CD4-positive, alpha-beta T cell (primary cell): Measurements from ENCODE around the gene DNAJB1. TPM values are rescaled to one million over a fixed set of nuclear protein-coding genes. Genes with fewer than 3 reads are reported as not detected.

Source experiments
- ATAC-seq: fragments of 200-7000 bp; cut with Tn5 transposase; one replicate; pipeline ENCODE4 v1.10.0; 2022; ENCODE audit warnings: mild to moderate bottlenecking; ENCODE audit not compliant: poor library complexity
- CTCF ChIA-PET: fragments of 350-600 bp; sonication (Branson Sonifier 250); formaldehyde crosslinking; loops from one replicate; lab custom pipeline; 2021; ENCODE audit warnings: antibody characterized with exemption, inconsistent platforms; lab: Charles Lee
- POLR2A ChIA-PET: fragments of 350-600 bp; sonication (Branson Sonifier 250); formaldehyde crosslinking; loops from one replicate; lab custom pipeline; 2021; ENCODE audit warnings: antibody characterized with exemption, inconsistent platforms; lab: Charles Lee
- DNase-seq, 14 experiments: peaks; one replicate each; pipeline ENCODE4 v3.0.0-alpha.2; 2013 to 2020; ENCODE audit warnings: mixed read lengths in 2 of 14
- H3K27ac ChIP-seq, 2 donors: one replicate each; pipeline versions ENCODE4 v1.5.1 to v1.7.0; 2013; ENCODE audit warnings: low read length in 2 of 2, low read depth in 1 of 2, mild to moderate bottlenecking in 1 of 2
- H3K27me3 ChIP-seq, 2 experiments: 1 replicate in 1 of 2; 2 replicates in 1 of 2; pipeline versions ENCODE4 v1.6.1 to v1.7.0; 2013; ENCODE audit warnings: low read length in 2 of 2, control low read depth in 1 of 2, mild to moderate bottlenecking in 1 of 2, moderate library complexity in 1 of 2; ENCODE audit not compliant: insufficient read depth in 2 of 2, control insufficient read depth in 1 of 2
- H3K36me3 ChIP-seq: one replicate; pipeline ENCODE4 v1.6.1; 2013; ENCODE audit warnings: low read length, control low read depth; ENCODE audit not compliant: insufficient read depth
- H3K4me1 ChIP-seq: one replicate; pipeline ENCODE4 v1.6.1; 2013; ENCODE audit warnings: low read length, control low read depth; ENCODE audit not compliant: insufficient read depth
- H3K4me3 ChIP-seq: one replicate; pipeline ENCODE4 v1.5.1; 2013; ENCODE audit warnings: mild to moderate bottlenecking, low read length, moderate library complexity
- H3K9me3 ChIP-seq, 2 experiments: 1 replicate in 1 of 2; 2 replicates in 1 of 2; pipeline versions ENCODE4 v1.6.1 to v1.7.0; 2013; ENCODE audit warnings: low read length in 2 of 2, mild to moderate bottlenecking in 2 of 2, control low read depth in 1 of 2, moderate library complexity in 1 of 2; ENCODE audit not compliant: control insufficient read depth in 1 of 2, insufficient read depth in 1 of 2
- H3K27ac Mint-ChIP-seq: one replicate; pipeline ENCODE4 v1.8.0; 2020; ENCODE audit warnings: mixed read lengths
- H3K27me3 Mint-ChIP-seq: one replicate; pipeline ENCODE4 v1.8.0; 2021; ENCODE audit warnings: mixed read lengths
- H3K36me3 Mint-ChIP-seq: one replicate; pipeline ENCODE4 v1.8.0; 2021; ENCODE audit warnings: low read depth, mixed read lengths
- H3K4me1 Mint-ChIP-seq: one replicate; pipeline ENCODE4 v1.8.0; 2021; ENCODE audit warnings: low read depth, mixed read lengths
- H3K4me3 Mint-ChIP-seq: one replicate; pipeline ENCODE4 v1.8.0; 2020; ENCODE audit warnings: mild to moderate bottlenecking, mixed read lengths
- H3K9me3 Mint-ChIP-seq: one replicate; pipeline ENCODE4 v1.8.0; 2020; ENCODE audit warnings: mixed read lengths
- CTCF ChIP-seq: fragments of 200-600 bp; IDR thresholded peaks from one replicate; pipeline ENCODE4 v1.8.0; 2022; ENCODE audit warnings: antibody characterized with exemption, mild to moderate bottlenecking
- intact Hi-C, 2 experiments: fragments of 100-400 bp; cut with DNase I in 1 of 2; cut with micrococcal nuclease in 1 of 2; formaldehyde crosslinking; loops; one replicate each; pipeline versions ENCODE4 v1.15.1 to v1.9.0; 2023 to 2025; cut with DNase I, micrococcal nuclease
- total RNA-seq, 174 experiments: library from RNA in 2 of 174; stranded (reverse) in 2 of 174; gene quantifications; one replicate each; pipeline ENCODE4 v1.2.3 and lab custom pipeline; 2021 to 2026

DNAJB1 gene
- total RNA-seq, 2 experiments from 2014 or later = 666 to 672 TPM

GRCh38 chr19:14530506-14530905, 12.3 kb upstream of the DNAJB1 start:
- no peaks in the 10 kb centered on the region for H3K9me3 Mint-ChIP-seq
- peak overlapping the region; percentile 92 for H3K4me3 ChIP-seq

GRCh38 chr19:14530005-14530348, 11.8 kb upstream of the DNAJB1 start:
- H3K27me3 Mint-ChIP-seq = no peaks in the 10 kb centered on the region
- Histone ChIP-seq H3K4me1 (peaks cover 59% of the 10 kb centered on the region), H3K27ac (peak overlapping the region; percentile 85 to 86), H3K9me3 (no peaks in the 10 kb centered on the region), H3K4me3 (peak overlapping the region; percentile 92), H3K36me3 (peaks cover 13% of the 10 kb centered on the region), H3K27me3 (no peaks in the 10 kb centered on the region)
- intact Hi-C loops = loop anchor here in 1 of 2 experiments (1.0 to 5.0 kb wide), 3 partner anchors 21 to 108 kb away; no protein-coding TSS in a partner anchor
- H3K9me3 Mint-ChIP-seq = no peaks in the 10 kb centered on the region
- peaks cover 34% of the 10 kb centered on the region for H3K36me3 Mint-ChIP-seq
- DNase-seq (peak in 8 of 14 experiments; percentile 25 to 73 (median 52)), ATAC-seq (peak; percentile 9)
- no peak for TF ChIP-seq CTCF
- H3K27ac Mint-ChIP-seq = peak overlapping the region; percentile 100
- H3K4me3 Mint-ChIP-seq = peak overlapping the region; percentile 92
- POLR2A ChIA-PET = interaction anchor here (0.8 to 5.9 kb wide), 8 partner anchors 12 to 393 kb away, joined by 3 to 74 read pairs (median 3); partner anchors contain the start of genes ASF1B and DNAJB1
- CTCF ChIA-PET = interaction anchor here (0.8 to 1.6 kb wide), 5 partner anchors 11 to 26 kb away, joined by 3 to 7 read pairs (median 4); no protein-coding TSS in a partner anchor
- peaks cover 56% of the 10 kb centered on the region for H3K4me1 Mint-ChIP-seq

More at GRCh38 chr19:14530506-14530905, 12.3 kb upstream of the DNAJB1 start:
- ATAC-seq = no peak
- no peaks in the 10 kb centered on the region for H3K9me3 ChIP-seq
- no peak for TF ChIP-seq CTCF
- H3K27ac ChIP-seq = no peak overlapping the region
- CTCF ChIA-PET = interaction anchor here (0.9 to 1.4 kb wide), 3 partner anchors 12 to 23 kb away, joined by 3 to 7 read pairs (median 4); no protein-coding TSS in a partner anchor
- H3K4me1 Mint-ChIP-seq = peaks cover 53% of the 10 kb centered on the region
- H3K4me3 Mint-ChIP-seq = peak overlapping the region; percentile 92
- H3K4me1 ChIP-seq = peaks cover 59% of the 10 kb centered on the region
- POLR2A ChIA-PET = interaction anchor here (0.7 to 5.9 kb wide), 8 partner anchors 9 to 394 kb away, joined by 3 to 74 read pairs (median 3); partner anchors contain the start of genes ASF1B and DNAJB1
- DNase-seq = no peak
- H3K27me3 ChIP-seq = no peaks in the 10 kb centered on the region
- peak overlapping the region; percentile 100 for H3K27ac Mint-ChIP-seq
- H3K36me3 Mint-ChIP-seq = peaks cover 34% of the 10 kb centered on the region
- intact Hi-C loops = loop anchor here in 1 of 2 experiments (1.0 to 5.0 kb wide), 3 partner anchors 20 to 108 kb away; no protein-coding TSS in a partner anchor
- peaks cover 13% of the 10 kb centered on the region for H3K36me3 ChIP-seq
- H3K27me3 Mint-ChIP-seq = no peaks in the 10 kb centered on the region

- POLR2A ChIA-PET = interaction anchor here (0.8 to 5.9 kb wide), 11 partner anchors 12 to 393 kb away, joined by 3 to 74 read pairs (median 3); partner anchors contain the start of genes ASF1B, DNAJB1 and GIPC1
- no peaks in the 10 kb centered on the region for H3K27me3 Mint-ChIP-seq
- Histone ChIP-seq H3K27ac (peak within 1 kb of the TSS; percentile 85 to 88), H3K27me3 (no peaks in the 10 kb centered on the region), H3K4me1 (peaks cover 59% of the 10 kb centered on the region), H3K4me3 (peak within 1 kb of the TSS; percentile 92), H3K9me3 (no peaks in the 10 kb centered on the region), H3K36me3 (peaks cover 8% of the 10 kb centered on the region)
- ATAC-seq = peak; percentile 92
- TF ChIP-seq CTCF = no peak
- DNase-seq = peak; percentile 99 to 100 (median 100)
- H3K4me1 Mint-ChIP-seq = peaks cover 57% of the 10 kb centered on the region
- H3K9me3 Mint-ChIP-seq = no peaks in the 10 kb centered on the region
- H3K27ac Mint-ChIP-seq = peak within 1 kb of the TSS; percentile 100
- peak within 1 kb of the TSS; percentile 92 for H3K4me3 Mint-ChIP-seq
- CTCF ChIA-PET = interaction anchor here (0.8 to 1.6 kb wide), 6 partner anchors 10 to 27 kb away, joined by 3 to 7 read pairs (median 4); partner anchors contain the start of gene DNAJB1
- peaks cover 34% of the 10 kb centered on the region for H3K36me3 Mint-ChIP-seq
- intact Hi-C loops = loop anchor here (1.0 to 5.0 kb wide), 5 partner anchors 11 to 107 kb away; partner anchors contain the start of gene DNAJB1 (in 2 of the 2)
Observed at GRCh38 chr19:14529254-14530004, 11.2 kb upstream of the DNAJB1 start, which contains the start of gene TECR. TSS of gene TECR (plus strand) at chr19:14529594. CDS start at chr19:14529697, 103 bp downstream.
